AG09309 (cell line): Measurements from ENCODE around the gene IKZF3.

Experiments
- DNase-seq: peaks from one replicate; pipeline ENCODE4 v3.0.0-alpha.2; 2010; ENCODE audit warnings: low read depth
- H3K4me3 ChIP-seq: 2 replicates; pipeline ENCODE4 v1.5.1; 2011; ENCODE audit warnings: mild to moderate bottlenecking, low read depth, low read length, moderate library complexity; ENCODE audit not compliant: control insufficient read depth
- CTCF ChIP-seq: IDR thresholded peaks from 2 replicates; pipeline ENCODE4 v1.5.1; 2011; ENCODE audit warnings: mild to moderate bottlenecking, low read depth, low read length, inconsistent platforms; ENCODE audit not compliant: insufficient read depth, control insufficient read depth; ENCODE audit errors: missing control alignments

The IKZF3 gene

GRCh38 chr17:39709998-39710964 is 153.8 kb downstream of the IKZF3 start:
- no peak overlapping the region for H3K4me3 ChIP-seq
- DNase-seq, result no peak
- TF ChIP-seq CTCF, result no peak

GRCh38 chr17:39709319-39709997 is 154.7 kb downstream of the IKZF3 start:
- H3K4me3 ChIP-seq, result no peak overlapping the region
- no peak for DNase-seq
- no peak for TF ChIP-seq CTCF
